ENCODE data around the gene SHLD1.

The SHLD1 gene

GRCh38 chr20:5845681-5846615 is 95.7 kb downstream of the SHLD1 start:
- peak in 2 of 56 donors; percentile 8 to 34 for DNase-seq

GRCh38 chr20:5848711-5849505 is 98.7 kb downstream of the SHLD1 start:
- DNase-seq = no peak

- no peak for DNase-seq
These were observed 105.7 kb downstream of the SHLD1 start for GRCh38 chr20:5855939-5856338.

DNA sequence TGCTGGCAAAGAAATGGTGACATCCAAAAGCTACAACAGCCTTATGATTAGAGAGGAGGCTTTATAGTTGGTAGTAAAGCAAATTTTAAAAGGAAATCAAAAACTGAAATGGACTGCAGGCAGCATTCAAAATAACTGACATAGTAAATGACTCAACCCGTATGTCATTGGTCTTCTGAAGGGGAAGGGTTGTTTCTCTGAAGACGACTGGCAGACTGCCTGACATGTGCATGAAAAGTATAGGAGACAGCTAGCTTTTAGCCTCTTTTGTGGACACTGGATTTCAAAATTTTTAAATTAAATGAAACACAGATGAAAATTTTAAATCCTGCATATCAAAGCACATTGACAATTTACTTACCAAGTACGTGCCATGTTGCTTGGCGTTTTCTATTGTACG is 109.4 kb downstream of the SHLD1 start:
- DNase-seq = no peak

- no peak for DNase-seq
These were observed 112.5 kb downstream of the SHLD1 start for GRCh38 chr20:5862703-5863039.

GRCh38 chr20:5863040-5863833 is 113.0 kb downstream of the SHLD1 start:
- DNase-seq = peak in 9 of 56 donors; percentile 3 to 20 (median 10)

DNA sequence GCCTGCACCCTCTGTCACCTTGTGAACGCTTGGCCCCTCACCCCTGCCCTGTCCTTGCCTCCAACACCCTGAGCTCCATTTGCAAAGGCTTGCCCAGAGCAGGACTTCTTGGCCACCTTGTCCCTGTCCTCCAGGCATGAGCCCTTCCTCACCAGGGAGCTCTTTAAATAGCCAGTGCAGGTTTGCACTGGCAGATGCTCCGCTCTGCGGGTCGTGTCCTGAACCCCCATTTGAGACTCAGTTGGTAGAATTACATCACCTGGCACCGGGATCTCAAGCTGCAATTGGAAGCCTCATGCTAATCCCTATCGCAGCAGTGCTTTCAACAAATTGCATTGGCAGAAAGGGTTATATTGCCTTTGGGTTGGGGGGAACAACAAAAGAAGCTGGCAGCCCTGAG is 114.2 kb downstream of the SHLD1 start:
- no peak for DNase-seq

DNA sequence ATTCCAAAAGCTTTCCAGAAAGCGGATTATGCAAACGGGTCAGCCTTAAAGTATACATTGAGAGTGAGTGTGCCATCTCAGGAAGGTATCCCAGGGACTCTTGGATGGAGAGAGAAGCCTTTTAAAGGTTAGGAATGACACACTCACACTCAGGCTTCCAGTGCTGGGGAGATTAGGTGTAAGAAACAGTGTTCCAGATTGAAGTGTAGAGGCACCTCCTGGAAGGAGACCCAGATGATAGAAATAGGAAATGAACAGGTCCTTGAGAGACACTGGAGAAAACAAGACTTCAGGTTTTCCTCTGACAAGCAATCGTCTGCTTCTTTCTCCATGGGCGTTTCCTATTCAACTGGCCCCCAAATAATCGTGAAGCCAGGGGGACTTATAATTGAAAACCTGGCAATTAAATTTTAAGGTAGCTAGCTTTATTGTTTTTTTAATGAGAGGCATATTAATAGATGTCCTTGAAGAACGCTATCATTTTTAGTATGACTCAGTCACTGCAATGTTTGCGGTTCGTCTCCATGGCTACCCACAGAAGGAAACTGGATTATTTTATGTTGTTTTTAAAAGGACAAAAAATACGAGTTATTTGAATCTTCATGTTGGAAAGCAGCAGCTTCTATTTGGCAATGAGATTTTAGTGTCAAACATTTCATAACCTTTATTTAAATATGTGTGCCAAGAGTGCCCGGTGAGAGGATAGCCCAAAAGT is 114.8 kb downstream of the SHLD1 start:
- DNase-seq = peak in 1 of 56 donors; percentile 18

DNA sequence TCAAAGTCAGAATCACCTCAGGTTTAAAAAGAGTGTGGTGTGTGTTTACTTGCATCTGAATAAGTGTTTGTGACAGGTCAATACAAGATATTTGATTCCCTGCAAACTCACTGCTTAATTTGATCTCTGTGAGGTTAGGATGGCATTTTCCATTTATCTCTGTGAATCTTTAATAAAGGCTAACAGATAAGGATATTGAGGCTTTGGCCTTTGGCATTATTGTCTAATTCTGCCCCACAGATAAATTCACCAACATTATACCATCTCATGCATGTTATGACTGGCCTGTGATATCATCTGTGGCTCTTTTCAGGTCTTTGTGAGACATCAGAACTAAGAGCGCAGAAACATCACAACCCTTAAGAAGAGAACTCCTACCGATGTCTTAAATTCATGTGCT is 115.4 kb downstream of the SHLD1 start:
- DNase-seq = no peak

- DNase-seq = no peak
These were observed 120.4 kb downstream of the SHLD1 start for GRCh38 chr20:5870568-5870981.

DNA sequence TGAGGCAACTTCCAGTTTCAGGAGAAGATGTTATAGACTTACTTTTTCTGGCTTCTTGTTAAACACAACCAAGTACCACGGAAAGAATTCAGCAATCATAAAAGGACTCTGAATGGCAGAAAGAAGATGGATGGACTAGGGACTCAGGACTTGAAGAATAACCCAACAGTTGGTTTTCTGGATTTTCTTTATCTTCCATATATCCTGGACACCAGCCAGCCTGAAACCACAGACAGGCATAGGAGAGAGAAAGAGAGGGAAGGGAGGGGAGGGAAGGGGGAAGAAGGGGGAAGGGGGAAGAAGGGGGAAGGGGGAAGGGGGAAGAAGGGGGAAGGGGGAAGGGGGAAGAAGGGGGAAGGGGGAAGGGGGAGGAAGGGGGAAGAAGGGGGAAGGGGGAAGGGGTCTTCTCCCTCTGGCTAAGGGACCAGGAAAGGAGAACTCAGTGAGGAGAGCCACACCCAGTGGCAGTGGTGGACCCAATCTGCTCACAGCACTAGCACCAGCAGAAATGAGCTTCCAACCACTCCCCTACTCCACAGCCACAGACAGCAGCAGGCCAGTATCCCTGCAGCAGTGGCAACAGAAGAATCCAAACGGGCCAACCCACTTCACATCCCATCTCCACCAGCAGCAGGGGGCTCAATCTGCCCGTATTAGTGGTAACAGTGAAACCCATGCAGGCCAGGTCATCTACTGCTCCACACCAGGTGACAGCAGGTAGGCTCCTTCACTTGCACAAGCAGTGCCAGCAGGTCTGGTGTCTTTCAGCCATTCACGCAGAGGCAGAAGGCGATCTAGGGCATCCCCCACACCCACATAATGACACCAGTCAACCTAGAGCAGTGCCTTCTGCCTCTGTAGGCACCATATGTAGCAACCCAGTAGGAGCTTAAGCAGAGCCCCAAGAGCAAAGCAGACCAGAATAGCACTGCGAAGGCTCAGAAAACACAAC is 121.5 kb downstream of the SHLD1 start:
- DNase-seq = no peak

- no peak for DNase-seq
These were observed 126.9 kb downstream of the SHLD1 start for GRCh38 chr20:5877128-5877527.

DNA sequence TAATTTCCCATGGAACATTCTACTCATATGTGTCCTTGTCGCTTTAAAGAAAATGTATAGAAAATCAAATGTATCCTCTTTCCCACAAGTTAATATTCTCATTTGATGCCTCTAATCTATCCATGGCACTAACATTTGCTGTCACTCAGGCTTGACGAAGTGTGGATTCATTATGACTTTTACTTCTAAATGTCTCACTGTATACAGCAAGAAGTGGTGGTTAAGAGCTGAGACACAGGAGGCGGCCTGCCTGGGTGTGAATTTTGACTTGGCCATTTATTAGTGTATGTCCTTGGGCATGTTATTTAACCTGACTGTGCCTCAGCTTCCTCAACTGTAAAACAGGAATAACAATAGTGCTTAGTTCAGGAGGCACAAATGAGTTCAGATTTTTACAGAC is 130.1 kb downstream of the SHLD1 start:
- no peak for DNase-seq

DNA sequence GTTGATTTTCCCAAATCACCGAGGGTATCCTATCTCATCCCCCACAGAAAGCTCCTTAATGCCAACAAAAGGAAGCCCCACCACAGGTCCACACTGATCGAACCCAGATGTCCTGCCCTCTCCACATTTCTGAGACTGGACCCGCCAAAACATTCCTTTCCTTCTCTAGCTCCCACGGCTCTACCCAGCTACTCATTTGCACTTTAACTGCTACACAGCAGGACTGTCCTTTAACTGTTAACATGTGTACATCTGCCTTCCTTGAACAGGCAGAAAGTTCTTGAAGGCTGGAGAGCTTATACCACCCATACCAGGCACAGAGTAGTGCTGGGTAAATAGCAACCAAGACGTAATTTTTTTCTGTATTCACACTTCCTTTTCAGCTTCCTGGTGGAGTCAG is 131.5 kb downstream of the SHLD1 start:
- no peak for DNase-seq

DNA sequence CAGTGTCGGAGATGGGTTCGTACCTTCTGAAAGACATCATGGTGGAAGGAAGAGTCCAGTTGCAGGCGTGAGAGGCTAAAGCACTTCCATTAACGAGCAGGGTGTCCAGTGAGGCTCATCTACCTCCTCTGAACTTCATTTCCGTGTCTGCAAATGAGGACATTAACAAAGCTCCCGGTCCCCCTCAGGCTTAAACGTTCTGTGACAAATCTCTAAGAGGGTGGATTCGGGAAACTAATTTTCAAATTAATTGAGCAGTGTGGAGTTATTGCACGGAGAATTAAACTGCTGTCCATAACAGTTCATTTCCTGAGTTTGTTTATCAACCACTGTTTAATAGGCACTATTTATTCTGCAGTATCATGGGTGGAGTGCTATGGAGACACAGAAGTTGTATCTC is 132.0 kb downstream of the SHLD1 start:
- DNase-seq = no peak

DNA sequence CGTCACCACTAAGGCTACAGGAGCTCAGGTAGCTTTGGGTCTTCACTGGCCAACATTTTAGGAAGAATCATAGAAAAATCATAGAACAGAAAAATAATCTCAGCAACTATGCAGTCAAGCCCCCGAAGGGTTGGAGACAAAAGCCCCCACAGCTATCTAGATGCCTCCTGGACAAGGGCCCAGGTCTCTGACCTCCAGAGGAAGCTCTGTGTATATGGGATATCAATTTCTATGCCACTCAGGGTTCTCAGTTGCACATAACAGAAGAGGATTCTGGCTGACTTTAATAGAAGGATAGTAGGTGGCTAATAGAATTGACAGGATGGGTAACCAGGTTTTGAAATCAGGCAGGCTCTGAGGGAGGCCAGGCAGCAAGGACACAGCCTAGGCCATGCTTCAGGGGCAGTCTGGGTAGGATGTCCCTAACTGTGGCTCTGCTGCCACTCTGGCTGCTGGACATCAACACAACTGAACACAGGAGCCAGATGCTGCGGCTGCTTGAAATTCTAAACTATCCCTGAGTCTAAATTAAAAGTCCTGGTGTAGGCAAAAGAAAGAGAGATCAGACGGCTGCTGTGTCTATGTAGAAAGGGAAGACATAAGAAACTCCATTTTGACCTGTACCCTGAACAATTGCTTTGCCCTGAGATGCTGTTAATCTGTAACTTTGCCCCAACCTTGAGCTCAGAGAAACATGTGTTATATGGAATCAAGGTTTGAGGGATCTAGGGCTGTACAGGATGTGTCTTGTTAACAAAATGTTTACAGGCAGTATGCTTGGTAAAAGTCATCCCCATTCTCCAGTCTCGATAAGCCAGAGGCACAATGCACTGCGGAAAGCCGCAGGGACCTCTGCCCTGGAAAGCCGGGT is 134.5 kb downstream of the SHLD1 start:
- DNase-seq = no peak

GRCh38 chr20:5885866-5886265 is 135.7 kb downstream of the SHLD1 start:
- DNase-seq = no peak

DNA sequence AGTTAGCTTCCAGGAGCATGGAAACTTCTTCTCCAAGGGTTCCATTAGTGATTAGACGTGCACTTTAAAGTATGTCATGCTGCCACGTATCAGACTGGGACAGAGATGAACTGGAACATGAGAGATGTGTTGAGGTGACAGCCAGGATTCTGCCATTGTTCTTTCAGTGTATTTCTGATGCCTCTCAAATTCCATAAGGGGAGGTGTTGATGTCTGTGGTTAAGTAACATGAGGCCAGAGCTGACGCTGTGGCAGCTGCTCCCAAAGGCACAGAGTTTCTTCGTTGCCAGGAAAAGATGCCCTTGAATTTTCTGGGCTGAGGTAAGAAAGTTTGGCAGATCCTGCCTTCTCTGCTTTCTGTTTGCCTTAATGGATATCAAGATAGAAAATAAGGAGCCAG is 136.6 kb downstream of the SHLD1 start:
- no peak for DNase-seq

DNA sequence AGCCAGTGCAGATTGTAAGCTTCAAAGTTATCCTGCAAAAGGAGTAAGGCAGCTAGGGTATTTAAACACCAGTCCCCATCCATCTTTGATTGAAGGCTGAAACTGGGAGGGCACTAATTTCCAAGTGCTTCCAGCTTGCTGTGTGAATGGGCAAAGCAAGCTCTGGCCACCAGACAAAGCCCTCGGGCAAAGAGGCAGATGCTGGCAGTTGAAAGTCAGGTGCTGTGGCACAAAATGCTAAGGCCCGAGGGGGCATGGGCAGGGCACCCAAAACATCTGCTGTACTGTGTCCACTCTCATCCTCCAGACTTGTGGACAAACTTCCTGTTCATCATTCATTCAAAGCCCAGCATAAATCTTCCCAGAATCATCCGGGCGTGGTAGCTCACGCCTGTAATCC is 137.2 kb downstream of the SHLD1 start:
- no peak for DNase-seq

Data from nucleus accumbens (tissue), 56 donors.